GM23338 (cell line): ENCODE measurements around the gene NFATC1. TPM values are rescaled to one million over a fixed set of nuclear protein-coding genes. Genes with fewer than 3 reads are reported as not detected.
"Not testable (repeated sequence)": the region's sequence is repeated elsewhere in the genome, so short reads cannot be mapped to it uniquely, and the experiment has no call there.

Experiments used
- ATAC-seq: fragments of 200-7000 bp; cut with Tn5 transposase; 3 replicates; pipeline ENCODE4 v1.9.1; 2020
- DNase-seq: peaks from one replicate; pipeline ENCODE4 v3.0.0-alpha.2; 2015; ENCODE audit warnings: low spot score
- H2AFZ ChIP-seq: fragments of 200-600 bp; sonication (generic); 2 replicates; pipeline ENCODE4 v1.8.0; 2016; ENCODE audit warnings: antibody characterized with exemption, mild to moderate bottlenecking, moderate library complexity
- H3F3A ChIP-seq: fragments of 200-600 bp; sonication (generic); replicated peaks from 2 replicates; pipeline ENCODE4 v1.8.0; 2017; ENCODE audit warnings: antibody characterized with exemption, mixed run types, low read depth
- H3K27ac ChIP-seq: fragments of 200-600 bp; sonication (generic); 2 replicates; pipeline ENCODE4 v1.6.1; 2016; ENCODE audit warnings: low read depth
- H3K27me3 ChIP-seq: fragments of 200-600 bp; sonication (generic); 2 replicates; pipeline ENCODE4 v1.8.0; 2016; ENCODE audit warnings: mild to moderate bottlenecking, mixed run types, moderate library complexity; ENCODE audit not compliant: insufficient read depth
- H3K36me3 ChIP-seq: fragments of 200-600 bp; sonication (generic); 2 replicates; pipeline ENCODE4 v1.8.0; 2016; ENCODE audit warnings: mild to moderate bottlenecking; ENCODE audit not compliant: insufficient read depth
- H3K4me1 ChIP-seq: fragments of 200-600 bp; sonication (generic); 2 replicates; pipeline ENCODE4 v1.8.0; 2016; ENCODE audit warnings: mild to moderate bottlenecking, moderate library complexity; ENCODE audit not compliant: insufficient read depth
- H3K4me2 ChIP-seq: fragments of 200-600 bp; sonication (generic); 2 replicates; pipeline ENCODE4 v1.7.1; 2017; ENCODE audit warnings: mixed run types
- H3K4me3 ChIP-seq: fragments of 200-600 bp; sonication (generic); 2 replicates; pipeline ENCODE4 v1.6.1; 2016; ENCODE audit warnings: mixed run types
- H3K79me2 ChIP-seq: fragments of 200-600 bp; sonication (generic); replicated peaks from 2 replicates; pipeline ENCODE4 v1.8.0; 2017; ENCODE audit warnings: mild to moderate bottlenecking; ENCODE audit not compliant: insufficient read depth
- H3K9me2 ChIP-seq: fragments of 200-600 bp; sonication (generic); 2 replicates; pipeline ENCODE4 v1.8.0; 2017; ENCODE audit not compliant: insufficient read depth
- H4K20me1 ChIP-seq: fragments of 200-600 bp; sonication (generic); replicated peaks from 2 replicates; pipeline ENCODE4 v1.8.0; 2017; ENCODE audit warnings: mild to moderate bottlenecking; ENCODE audit not compliant: insufficient read depth
- H3K27ac Mint-ChIP-seq: 2 replicates; pipeline ENCODE4 v1.8.0; 2020; ENCODE audit warnings: inconsistent platforms, mild to moderate bottlenecking, moderate library complexity, mixed read lengths
- H3K27me3 Mint-ChIP-seq: 3 replicates; pipeline ENCODE4 v1.8.0; 2022; ENCODE audit warnings: low read depth, mild to moderate bottlenecking, moderate library complexity, mixed read lengths, inconsistent platforms; ENCODE audit not compliant: insufficient read depth, poor library complexity
- H3K36me3 Mint-ChIP-seq: 3 replicates; pipeline ENCODE4 v1.8.0; 2021; ENCODE audit warnings: low read depth, mild to moderate bottlenecking, inconsistent platforms, moderate library complexity, mixed read lengths
- H3K4me1 Mint-ChIP-seq: 3 replicates; pipeline ENCODE4 v1.8.0; 2020; ENCODE audit warnings: mild to moderate bottlenecking, inconsistent platforms, mixed read lengths
- H3K4me3 Mint-ChIP-seq: 3 replicates; pipeline ENCODE4 v1.8.0; 2021; ENCODE audit warnings: moderate library complexity, mild to moderate bottlenecking, inconsistent platforms, mixed read lengths
- H3K9me3 Mint-ChIP-seq: 3 replicates; pipeline ENCODE4 v1.8.0; 2020; ENCODE audit warnings: moderate library complexity, mild to moderate bottlenecking, inconsistent platforms, mixed read lengths
- POLR2AphosphoS5 ChIP-seq: IDR thresholded peaks from 2 replicates; pipeline ENCODE4 v1.6.1; 2016; ENCODE audit warnings: antibody characterized with exemption, low read depth
- ZNF462 ChIP-seq: fragments of 250-450 bp; sonication (Bioruptor Pico); IDR thresholded peaks from 2 replicates; pipeline ENCODE4 v1.5.0; 2020; ENCODE audit warnings: mild to moderate bottlenecking, moderate library complexity
- polyA plus RNA-seq: library from polyadenylated mRNA; unstranded; fragments of >200 nt; fragmentation: Nextera tagmentation; extraction: Ambion mirVana; gene quantifications from 2 replicates; pipeline ENCODE4 v1.2.1, GENCODE V29; 2016
- total RNA-seq: library from RNA; depleted of rRNA; stranded (reverse); fragments of >200 nt; shearing (Covaris generic); gene quantifications from 2 replicates; pipeline ENCODE4 v1.2.3, GENCODE V29; 2014
- TF ChIP-seq, protein P1 (sequence below): IDR thresholded peaks from one replicate; pipeline ENCODE4 v1.6.1; 2018; ENCODE audit warnings: antibody characterized with exemption; ENCODE audit not compliant: unreplicated experiment

The NFATC1 gene
- total and polyA plus RNA-seq, 2 experiments from 2014 or later, result 3.9 to 6.4 TPM

DNA sequence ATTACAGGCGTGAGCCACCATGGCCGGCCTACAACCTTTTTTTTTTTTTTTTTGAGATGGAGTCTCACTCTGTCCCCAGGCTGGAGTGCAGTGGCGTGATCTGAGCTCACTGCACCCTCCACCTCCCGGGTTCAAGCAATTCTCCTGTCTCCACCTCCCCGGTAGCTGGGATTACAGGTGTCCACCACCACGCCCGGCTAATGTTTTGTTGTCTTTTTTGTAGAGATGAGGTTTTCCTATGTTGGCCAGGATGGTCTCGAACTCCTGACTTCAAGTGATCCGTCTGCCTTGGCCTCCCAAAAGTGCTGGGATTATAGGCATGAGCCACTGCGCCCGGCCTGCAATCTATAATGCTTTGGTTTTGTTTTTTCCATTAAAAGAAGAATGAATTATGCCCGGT lies 19.1 kb upstream of the NFATC1 start:
- H3F3A ChIP-seq, H3K27ac Mint-ChIP-seq, H3K4me3 Mint-ChIP-seq, H3K36me3 Mint-ChIP-seq, H3K27me3 Mint-ChIP-seq, H3K36me3 ChIP-seq, H3K9me2 ChIP-seq, H3K4me2 ChIP-seq, H3K27ac ChIP-seq, H3K79me2 ChIP-seq, H2AFZ ChIP-seq, H4K20me1 ChIP-seq, H3K4me3 ChIP-seq, H3K27me3 ChIP-seq, ATAC-seq, H3K9me3 Mint-ChIP-seq, H3K4me1 ChIP-seq, DNase-seq: not testable (repeated sequence)
- H3K4me1 Mint-ChIP-seq, result peaks cover 16% of the 10 kb centered on the region; the same call in 2 of the 3 replicates

DNA sequence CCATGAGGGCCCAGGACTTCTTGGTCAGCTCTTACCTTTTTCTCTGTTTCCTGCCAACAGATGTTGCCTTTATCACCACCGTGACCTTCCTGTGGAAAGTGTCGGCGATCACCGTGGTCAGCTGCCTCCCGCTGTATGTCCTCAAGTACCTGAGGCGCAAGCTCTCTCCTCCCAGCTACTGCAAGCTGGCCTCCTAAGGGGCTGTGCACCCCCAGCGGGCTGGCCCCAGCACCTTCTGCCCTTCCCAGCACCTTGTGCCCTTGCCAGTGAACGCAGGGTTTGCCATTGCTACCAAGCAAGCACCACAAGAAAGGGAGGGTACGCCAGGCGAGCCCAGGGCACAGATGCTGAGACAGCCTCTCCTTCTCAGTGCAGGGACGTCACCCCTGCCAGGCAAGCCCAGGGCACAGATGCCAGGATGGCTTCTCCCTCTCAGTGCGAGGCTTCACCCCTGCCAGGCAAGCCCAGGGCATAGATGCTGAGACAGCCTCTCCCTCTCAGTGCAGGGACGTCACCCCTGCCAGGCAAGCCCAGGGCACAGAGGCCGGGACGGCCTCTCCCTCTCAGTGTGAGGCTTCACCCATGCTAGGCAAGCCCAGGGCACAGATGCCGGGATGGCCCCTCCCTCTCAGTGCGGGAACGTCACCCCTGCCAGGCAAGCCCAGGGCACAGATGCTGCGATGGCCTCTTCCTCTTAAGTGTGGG lies 18.4 kb upstream of the NFATC1 start:
- H3K36me3 Mint-ChIP-seq, result no peaks in the 10 kb centered on the region
- H3K4me1 ChIP-seq, result no peaks in the 10 kb centered on the region

More for the DNA sequence above, 18.4 kb upstream of the NFATC1 start:
- H4K20me1 ChIP-seq, result no peaks in the 10 kb centered on the region
- H3K4me1 Mint-ChIP-seq, result peaks cover 16% of the 10 kb centered on the region; the same call in 2 of the 3 replicates
- no peaks in the 10 kb centered on the region for H3K9me2 ChIP-seq
- H3F3A ChIP-seq, result 0 out of 2 replicates have a peak, but pooled peaks cover 5% of the 10 kb centered on the region
- H3K79me2 ChIP-seq, result no peaks in the 10 kb centered on the region
- H3K27ac Mint-ChIP-seq, result no peak overlapping the region
- H3K4me3 Mint-ChIP-seq, result no peak overlapping the region
- H3K27me3 ChIP-seq, result no peaks in the 10 kb centered on the region
- H3K4me2 ChIP-seq, result no peak overlapping the region
- H2AFZ ChIP-seq, result no peak overlapping the region
- no peak overlapping the region for H3K27ac ChIP-seq
- TF ChIP-seq POLR2AphosphoS5 (no peak), ZNF462 (CRISPR knock-in tag) (no peak)
- TF ChIP-seq, protein P1, sequence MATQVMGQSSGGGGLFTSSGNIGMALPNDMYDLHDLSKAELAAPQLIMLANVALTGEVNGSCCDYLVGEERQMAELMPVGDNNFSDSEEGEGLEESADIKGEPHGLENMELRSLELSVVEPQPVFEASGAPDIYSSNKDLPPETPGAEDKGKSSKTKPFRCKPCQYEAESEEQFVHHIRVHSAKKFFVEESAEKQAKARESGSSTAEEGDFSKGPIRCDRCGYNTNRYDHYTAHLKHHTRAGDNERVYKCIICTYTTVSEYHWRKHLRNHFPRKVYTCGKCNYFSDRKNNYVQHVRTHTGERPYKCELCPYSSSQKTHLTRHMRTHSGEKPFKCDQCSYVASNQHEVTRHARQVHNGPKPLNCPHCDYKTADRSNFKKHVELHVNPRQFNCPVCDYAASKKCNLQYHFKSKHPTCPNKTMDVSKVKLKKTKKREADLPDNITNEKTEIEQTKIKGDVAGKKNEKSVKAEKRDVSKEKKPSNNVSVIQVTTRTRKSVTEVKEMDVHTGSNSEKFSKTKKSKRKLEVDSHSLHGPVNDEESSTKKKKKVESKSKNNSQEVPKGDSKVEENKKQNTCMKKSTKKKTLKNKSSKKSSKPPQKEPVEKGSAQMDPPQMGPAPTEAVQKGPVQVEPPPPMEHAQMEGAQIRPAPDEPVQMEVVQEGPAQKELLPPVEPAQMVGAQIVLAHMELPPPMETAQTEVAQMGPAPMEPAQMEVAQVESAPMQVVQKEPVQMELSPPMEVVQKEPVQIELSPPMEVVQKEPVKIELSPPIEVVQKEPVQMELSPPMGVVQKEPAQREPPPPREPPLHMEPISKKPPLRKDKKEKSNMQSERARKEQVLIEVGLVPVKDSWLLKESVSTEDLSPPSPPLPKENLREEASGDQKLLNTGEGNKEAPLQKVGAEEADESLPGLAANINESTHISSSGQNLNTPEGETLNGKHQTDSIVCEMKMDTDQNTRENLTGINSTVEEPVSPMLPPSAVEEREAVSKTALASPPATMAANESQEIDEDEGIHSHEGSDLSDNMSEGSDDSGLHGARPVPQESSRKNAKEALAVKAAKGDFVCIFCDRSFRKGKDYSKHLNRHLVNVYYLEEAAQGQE, result no peak
- ATAC-seq, result no peak
- H3K36me3 ChIP-seq, result no peaks in the 10 kb centered on the region
- no peak for DNase-seq
- H3K27me3 Mint-ChIP-seq, result peaks cover 8% of the 10 kb centered on the region
- no peak overlapping the region for H3K4me3 ChIP-seq
- H3K9me3 Mint-ChIP-seq, result no peaks in the 10 kb centered on the region
